Vagina (tissue), 2 donors: ENCODE results near the gene SIPA1L3.

Experiments used
- POLR2AphosphoS5 ChIP-seq, 2 donors: sonication (generic); formaldehyde crosslinking; IDR thresholded peaks; one replicate each; pipeline ENCODE4 v1.9.0; 2017; ENCODE audit warnings: antibody characterized with exemption in 2 of 2, mild to moderate bottlenecking in 2 of 2, low read depth in 1 of 2; ENCODE audit not compliant: insufficient read depth in 1 of 2
- TF ChIP-seq, protein P1 (sequence below), 3 experiments: fragments of 450-650 bp in 2 of 3; fragments of 200-600 bp in 1 of 3; sonication (generic) in 1 of 3; IDR thresholded peaks; one replicate each; pipeline ENCODE4 v1.5.1; 2017 to 2019; ENCODE audit warnings: antibody characterized with exemption in 3 of 3, mild to moderate bottlenecking in 2 of 3, moderate library complexity in 2 of 3

DNA sequence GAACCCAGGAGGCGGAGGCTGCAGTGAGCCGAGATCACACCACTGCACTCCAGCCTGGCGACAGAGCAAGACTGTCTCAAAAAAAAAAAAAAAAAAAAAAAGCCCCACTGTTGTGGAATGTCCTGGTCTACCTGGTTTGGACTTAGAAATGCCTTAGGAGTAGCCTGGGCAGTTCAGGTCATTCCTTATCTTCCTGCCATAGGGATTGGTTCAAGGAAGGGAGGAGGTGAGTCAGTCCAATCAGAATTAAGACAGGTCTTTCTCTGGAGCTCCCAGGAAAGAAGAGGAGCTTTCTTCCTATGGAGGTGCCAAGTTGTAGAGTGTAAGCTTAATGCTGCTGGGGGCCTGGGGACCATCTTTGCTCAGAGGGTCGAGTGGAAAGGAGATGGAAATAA is 44.8 kb downstream of the SIPA1L3 start:
- TF ChIP-seq POLR2AphosphoS5 (IDR thresholded peaks at IDR 0.05; ENCODE audit: insufficient read depth in 1 of 2, low read depth in 1 of 2) = no peak
- TF ChIP-seq, protein P1, sequence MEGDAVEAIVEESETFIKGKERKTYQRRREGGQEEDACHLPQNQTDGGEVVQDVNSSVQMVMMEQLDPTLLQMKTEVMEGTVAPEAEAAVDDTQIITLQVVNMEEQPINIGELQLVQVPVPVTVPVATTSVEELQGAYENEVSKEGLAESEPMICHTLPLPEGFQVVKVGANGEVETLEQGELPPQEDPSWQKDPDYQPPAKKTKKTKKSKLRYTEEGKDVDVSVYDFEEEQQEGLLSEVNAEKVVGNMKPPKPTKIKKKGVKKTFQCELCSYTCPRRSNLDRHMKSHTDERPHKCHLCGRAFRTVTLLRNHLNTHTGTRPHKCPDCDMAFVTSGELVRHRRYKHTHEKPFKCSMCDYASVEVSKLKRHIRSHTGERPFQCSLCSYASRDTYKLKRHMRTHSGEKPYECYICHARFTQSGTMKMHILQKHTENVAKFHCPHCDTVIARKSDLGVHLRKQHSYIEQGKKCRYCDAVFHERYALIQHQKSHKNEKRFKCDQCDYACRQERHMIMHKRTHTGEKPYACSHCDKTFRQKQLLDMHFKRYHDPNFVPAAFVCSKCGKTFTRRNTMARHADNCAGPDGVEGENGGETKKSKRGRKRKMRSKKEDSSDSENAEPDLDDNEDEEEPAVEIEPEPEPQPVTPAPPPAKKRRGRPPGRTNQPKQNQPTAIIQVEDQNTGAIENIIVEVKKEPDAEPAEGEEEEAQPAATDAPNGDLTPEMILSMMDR (IDR thresholded peaks at IDR 0.05) = no peak
